GM12872 (cell line): ENCODE measurements around the gene ANGPTL2.

ENCODE experiments used
- CTCF ChIP-seq: IDR thresholded peaks from 3 replicates; pipeline ENCODE4 v1.5.1; 2011; ENCODE audit warnings: low read depth, mild to moderate bottlenecking, low read length, moderate library complexity; ENCODE audit not compliant: insufficient read depth

The ANGPTL2 gene

GRCh38 chr9:127086771-127087170 is 35.7 kb downstream of the ANGPTL2 start:
- TF ChIP-seq CTCF: no peak

- TF ChIP-seq CTCF: no peak
Observed at GRCh38 chr9:127085186-127085585, 37.2 kb downstream of the ANGPTL2 start.

GRCh38 chr9:127084076-127085039 is 38.1 kb downstream of the ANGPTL2 start:
- TF ChIP-seq CTCF: no peak

- no peak for TF ChIP-seq CTCF
Observed at GRCh38 chr9:127083138-127083980, 39.1 kb downstream of the ANGPTL2 start.

- TF ChIP-seq CTCF: no peak
Observed at GRCh38 chr9:127081250-127082185, 40.9 kb downstream of the ANGPTL2 start.

- TF ChIP-seq CTCF: no peak
Observed at GRCh38 chr9:127079446-127080140, 42.8 kb downstream of the ANGPTL2 start.
